IMR-90 (cell line): ENCODE results near the gene ANKUB1. TPM values are rescaled to one million over a fixed set of nuclear protein-coding genes. Genes with fewer than 3 reads are reported as not detected.

Experiments
- ATAC-seq: fragments of 200-7000 bp; cut with Tn5 transposase; 2 replicates; pipeline ENCODE4 v1.9.1; 2020; ENCODE audit warnings: low read depth, mild to moderate bottlenecking, moderate library complexity
- BruUV-seq: library from RNA; stranded (reverse); fragments of 400-500 nt; replicated peaks from 2 replicates; lab custom pipeline; 2021; lab: Mats Ljungman, UMichigan
- CTCF ChIA-PET: fragments of 300-600 bp; formaldehyde crosslinking; extraction: SDS; loops from one replicate; lab custom pipeline; 2021; ENCODE audit warnings: antibody characterized with exemption; lab: Yijun Ruan, JAX
- POLR2A ChIA-PET: fragments of 300-600 bp; sonication (Branson Sonifier 250); formaldehyde crosslinking; loops from one replicate; lab custom pipeline; 2022; ENCODE audit warnings: antibody characterized with exemption; ENCODE audit not compliant: unreplicated experiment; lab: Charles Lee
- DNase-seq: peaks from one replicate; pipeline ENCODE4 v3.0.0; 2013
- H2AFZ ChIP-seq: replicated peaks from 2 replicates; pipeline ENCODE3; 2013; ENCODE audit warnings: low read length, mild to moderate bottlenecking; ENCODE audit not compliant: poor library complexity
- H2AK5ac ChIP-seq: 2 replicates; pipeline ENCODE4 v1.6.1; 2013; ENCODE audit warnings: low read depth, low read length, inconsistent platforms
- H2AK9ac ChIP-seq: replicated peaks from 2 replicates; pipeline ENCODE3; 2013; ENCODE audit warnings: mild to moderate bottlenecking, low read depth, low read length, moderate library complexity; ENCODE audit not compliant: poor library complexity
- H2BK120ac ChIP-seq: 2 replicates; pipeline ENCODE4 v1.6.1; 2013; ENCODE audit warnings: low read depth, low read length, inconsistent platforms
- H2BK15ac ChIP-seq: 3 replicates; pipeline ENCODE4 v1.6.1; 2013; ENCODE audit warnings: low read depth, low read length, inconsistent platforms
- H2BK20ac ChIP-seq: 2 replicates; pipeline ENCODE4 v1.6.1; 2013; ENCODE audit warnings: low read depth, mild to moderate bottlenecking, inconsistent platforms, low read length, moderate library complexity
- H2BK5ac ChIP-seq: 2 replicates; pipeline ENCODE4 v1.6.1; 2013; ENCODE audit warnings: mild to moderate bottlenecking, low read depth, low read length, inconsistent platforms; ENCODE audit not compliant: poor library complexity, severe bottlenecking
- H3K14ac ChIP-seq: replicated peaks from 2 replicates; pipeline ENCODE4 v1.6.1; 2013; ENCODE audit warnings: low read depth, low read length, inconsistent platforms
- H3K18ac ChIP-seq: 2 replicates; pipeline ENCODE4 v1.6.1; 2013; ENCODE audit warnings: low read depth, low read length, control low read depth
- H3K23ac ChIP-seq: 2 replicates; pipeline ENCODE4 v1.6.1; 2013; ENCODE audit warnings: low read depth, low read length, inconsistent platforms
- H3K27ac ChIP-seq: 2 replicates; pipeline ENCODE4 v1.5.1; 2013; ENCODE audit warnings: mild to moderate bottlenecking, control low read depth, low read length; ENCODE audit not compliant: insufficient read depth
- H3K27me3 ChIP-seq: 2 replicates; pipeline ENCODE4 v1.6.1; 2013; ENCODE audit warnings: low read length; ENCODE audit not compliant: control insufficient read depth, insufficient read depth
- H3K36me3 ChIP-seq: 2 replicates; pipeline ENCODE4 v1.6.1; 2013; ENCODE audit warnings: low read length, mixed read lengths; ENCODE audit not compliant: control insufficient read depth, insufficient read depth
- H3K4ac ChIP-seq: 2 replicates; pipeline ENCODE4 v1.6.1; 2013; ENCODE audit warnings: low read depth, low read length, inconsistent platforms
- H3K4me1 ChIP-seq: 2 replicates; pipeline ENCODE4 v1.6.1; 2013; ENCODE audit warnings: low read length, mixed read lengths; ENCODE audit not compliant: control insufficient read depth, insufficient read depth
- H3K4me2 ChIP-seq: 2 replicates; pipeline ENCODE4 v1.6.1; 2013; ENCODE audit warnings: low read depth, mild to moderate bottlenecking, control low read depth, low read length, moderate library complexity
- H3K4me3 ChIP-seq: 2 replicates; pipeline ENCODE4 v1.5.1; 2013; ENCODE audit warnings: low read depth, mild to moderate bottlenecking, control low read depth, low read length, moderate library complexity; ENCODE audit not compliant: insufficient read depth
- H3K56ac ChIP-seq: 2 replicates; pipeline ENCODE4 v1.6.1; 2013; ENCODE audit warnings: low read length, inconsistent platforms; ENCODE audit not compliant: insufficient read depth; ENCODE audit errors: extremely low read depth
- H3K79me1 ChIP-seq, 2 experiments: 2 replicates each; pipeline ENCODE4 v1.6.1; 2013; ENCODE audit warnings: low read length in 2 of 2, inconsistent platforms in 1 of 2, low read depth in 1 of 2
- H3K9ac ChIP-seq: 2 replicates; pipeline ENCODE4 v1.6.1; 2013; ENCODE audit warnings: low read depth, low read length, control low read depth
- H3K9me1 ChIP-seq: 2 replicates; pipeline ENCODE4 v1.6.1; 2013; ENCODE audit warnings: low read length, inconsistent platforms; ENCODE audit not compliant: insufficient read depth
- H3K9me3 ChIP-seq: 2 replicates; pipeline ENCODE4 v1.6.1; 2013; ENCODE audit warnings: low read length; ENCODE audit not compliant: control insufficient read depth, insufficient read depth
- H4K20me1 ChIP-seq: 2 replicates; pipeline ENCODE4 v1.6.1; 2013; ENCODE audit warnings: low read length, inconsistent platforms; ENCODE audit not compliant: insufficient read depth
- H4K5ac ChIP-seq: 2 replicates; pipeline ENCODE4 v1.6.1; 2013; ENCODE audit warnings: mild to moderate bottlenecking, low read depth, low read length, control low read depth
- H4K8ac ChIP-seq, 2 experiments: 2 replicates each; pipeline ENCODE4 v1.6.1; 2013; ENCODE audit warnings: low read depth in 2 of 2, low read length in 2 of 2, control low read depth in 1 of 2, inconsistent platforms in 1 of 2
- H4K91ac ChIP-seq: 2 replicates; pipeline ENCODE4 v1.6.1; 2013; ENCODE audit warnings: low read depth, low read length, inconsistent platforms; ENCODE audit not compliant: insufficient read depth
- BHLHE40 ChIP-seq: fragments of 150-350 bp; IDR thresholded peaks from 2 replicates; pipeline ENCODE4 v1.6.1; 2016; ENCODE audit warnings: mild to moderate bottlenecking, low read depth, low read length
- CEBPB ChIP-seq: IDR thresholded peaks from 2 replicates; pipeline ENCODE4 v1.6.1; 2012; ENCODE audit warnings: low read depth, low read length, improper control_type of control experiment
- CHD1 ChIP-seq: IDR thresholded peaks from 2 replicates; pipeline ENCODE4 v1.6.1; 2012; ENCODE audit warnings: low read depth, low read length, improper control_type of control experiment
- FOS ChIP-seq: fragments of 150-350 bp; IDR thresholded peaks from 2 replicates; pipeline ENCODE4 v1.6.1; 2016; ENCODE audit warnings: low read depth, low read length
- MAFK ChIP-seq: IDR thresholded peaks from 2 replicates; pipeline ENCODE4 v1.6.1; 2012; ENCODE audit warnings: low read depth, low read length, improper control_type of control experiment
- MAZ ChIP-seq: IDR thresholded peaks from 2 replicates; pipeline ENCODE4 v1.6.1; 2012; ENCODE audit warnings: low read depth, mild to moderate bottlenecking, low read length, improper control_type of control experiment, moderate library complexity, borderline replicate concordance
- MXI1 ChIP-seq: IDR thresholded peaks from 2 replicates; pipeline ENCODE4 v1.6.1; 2012; ENCODE audit warnings: low read depth, mild to moderate bottlenecking, low read length, moderate library complexity, borderline replicate concordance
- NFE2L2 ChIP-seq: fragments of 150-350 bp; IDR thresholded peaks from 2 replicates; pipeline ENCODE4 v1.6.1; 2016; ENCODE audit warnings: low read depth, mild to moderate bottlenecking, low read length
- POLR2A ChIP-seq: IDR thresholded peaks from 2 replicates; pipeline ENCODE4 v1.6.1; 2012; ENCODE audit warnings: mild to moderate bottlenecking, low read depth, low read length
- RAD21 ChIP-seq: IDR thresholded peaks from 2 replicates; pipeline ENCODE4 v1.6.1; 2012; ENCODE audit warnings: low read length, improper control_type of control experiment
- RCOR1 ChIP-seq: IDR thresholded peaks from 2 replicates; pipeline ENCODE4 v1.6.1; 2012; ENCODE audit warnings: mild to moderate bottlenecking, low read length, improper control_type of control experiment; ENCODE audit not compliant: insufficient replicate concordance
- RFX5 ChIP-seq: IDR thresholded peaks from 2 replicates; pipeline ENCODE4 v1.8.0; 2012; ENCODE audit warnings: low read depth, mild to moderate bottlenecking, low read length, moderate library complexity
- SMC3 ChIP-seq: fragments of 150-350 bp; IDR thresholded peaks from 2 replicates; pipeline ENCODE4 v1.6.1; 2016; ENCODE audit warnings: low read depth, mild to moderate bottlenecking, antibody characterized with exemption, low read length, moderate library complexity
- WGBS, 2 experiments: methylation state at CpG; one replicate each; pipeline versions ENCODE4 v1.1.5 to v1.1.7; 2013; ENCODE audit warnings: missing lambda C conversion rate in 2 of 2; ENCODE audit not compliant: insufficient read length in 1 of 2; ENCODE audit errors: extremely low coverage in 2 of 2; 5-methylcytosine and 5-hydroxymethylcytosine counted together
- dilution Hi-C: fragments of 300-500 bp; cut with HindIII; formaldehyde crosslinking; loops from one replicate; pipeline ENCODE4 v1.14.3; 2018; ENCODE audit warnings: low sequenced_read_pairs; ENCODE audit not compliant: unreplicated experiment
- in situ Hi-C: fragments of 300-500 bp; cut with MboI; formaldehyde crosslinking; loops from 3 replicates; pipeline ENCODE4 v1.14.3; 2019; ENCODE audit warnings: low sequenced_read_pairs, inconsistent platforms, mixed read lengths
- intact Hi-C: fragments of 100-400 bp; cut with micrococcal nuclease; formaldehyde crosslinking; loops from 2 replicates; pipeline ENCODE4 v1.10.0; 2022
- polyA plus RNA-seq, 3 experiments: library from polyadenylated mRNA; depleted of rRNA; stranded (reverse); fragments of >200 nt; gene quantifications; 2 replicates each; pipeline ENCODE4 v1.2.3, GENCODE V29; 2012; ENCODE audit warnings: low replicate concordance in 1 of 3
- total RNA-seq: library from RNA; depleted of rRNA; stranded (reverse); fragments of >200 nt; gene quantifications from 2 replicates; pipeline ENCODE4 v1.2.3, GENCODE V29; 2012
- TF ChIP-seq, protein P1 (sequence below): fragments of 150-350 bp; IDR thresholded peaks from 2 replicates; pipeline ENCODE4 v1.6.1; 2017; ENCODE audit warnings: mild to moderate bottlenecking, antibody characterized with exemption, low read length, low read depth
- TF ChIP-seq, protein P2 (sequence below): conservative IDR thresholded peaks from 2 replicates; pipeline ENCODE4 v1.5.1; 2012; ENCODE audit warnings: mild to moderate bottlenecking, low read depth, low read length, improper control_type of control experiment

Gene ANKUB1
- total and polyA plus RNA-seq, 2 of the 4 experiments (the other 2 are of a cell fraction): not detected

DNA sequence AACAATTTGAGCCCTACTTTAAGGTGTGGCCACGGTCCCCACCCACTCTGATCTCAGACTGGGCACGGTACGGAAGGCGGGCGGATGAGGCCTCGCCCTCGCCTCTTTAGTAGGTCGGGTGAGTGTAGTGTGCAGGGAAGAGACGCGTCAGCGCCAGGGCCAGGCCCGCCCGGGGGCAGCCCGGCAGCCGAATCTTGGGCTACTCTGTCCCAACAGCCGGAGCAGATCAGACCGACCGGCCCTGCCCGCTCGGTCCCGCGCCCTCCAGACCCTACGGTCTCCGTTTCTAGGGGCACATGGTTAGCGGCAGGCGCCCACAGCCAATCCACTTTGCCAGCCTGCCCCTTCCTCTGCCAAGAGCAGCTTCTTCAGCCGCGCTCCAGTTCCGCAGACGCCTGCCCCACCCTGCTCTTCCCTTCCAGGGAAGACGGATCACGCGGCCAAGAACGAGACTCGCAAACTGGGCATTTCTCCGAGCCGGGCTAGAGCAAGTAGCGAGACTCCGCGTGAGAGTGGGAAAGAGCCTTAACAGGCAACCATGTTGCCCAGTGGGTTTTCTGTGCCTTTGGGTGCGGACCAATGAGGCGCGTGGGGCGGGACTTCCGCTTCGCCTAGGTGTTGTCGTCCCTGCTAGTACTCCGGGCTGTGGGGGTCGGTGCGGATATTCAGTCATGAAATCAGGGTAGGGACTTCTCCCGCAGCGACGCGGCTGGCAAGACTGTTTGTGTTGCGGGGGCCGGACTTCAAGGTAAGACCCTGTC, 20.4 kb upstream of the ANKUB1 start, which contains the start of gene RNF13:
RNF13 (plus strand) TSS at position 610 of the 761 bp plus-strand sequence. CDS start 32,812 bp downstream, outside the sequence.
- Histone ChIP-seq H2BK15ac (peak within 1 kb of the TSS; percentile 57; the same call in 2 of the 3 replicates), H2AFZ (peak within 1 kb of the TSS; percentile 100), H3K36me3 (no peaks in the 10 kb centered on the region), H3K27ac (peak within 1 kb of the TSS; percentile 74), H3K4me2 (peak within 1 kb of the TSS; percentile 96), H3K4me3 (peak within 1 kb of the TSS; percentile 69), H3K23ac (peak within 1 kb of the TSS; percentile 85), H4K20me1 (peaks cover 17% of the 10 kb centered on the region; the same call in 1 of the 2 replicates), H2AK5ac (peak within 1 kb of the TSS; percentile 20), H3K56ac (peak within 1 kb of the TSS; percentile 48; the same call in 1 of the 2 replicates), H4K5ac (peak within 1 kb of the TSS; percentile 60), H3K9me3 (no peaks in the 10 kb centered on the region), H3K14ac (peak within 1 kb of the TSS; percentile 64), H3K79me1 (peaks cover 0 to 42% of the 10 kb centered on the region in 2 experiments; a peak in 3 of 4 replicates), H3K27me3 (no peaks in the 10 kb centered on the region), H3K9ac (peak within 1 kb of the TSS; percentile 68), H4K91ac (peak within 1 kb of the TSS; percentile 71), H2AK9ac (peak within 1 kb of the TSS; percentile 97), H3K18ac (peak within 1 kb of the TSS; percentile 31), H2BK20ac (no peak within 1 kb of the TSS), H4K8ac (peak within 1 kb of the TSS; percentile 76 to 98), H3K9me1 (no peaks in the 10 kb centered on the region), H2BK5ac (peak within 1 kb of the TSS; percentile 61), H3K4me1 (no peaks in the 10 kb centered on the region), H3K4ac (peak within 1 kb of the TSS; percentile 90), H2BK120ac (peak within 1 kb of the TSS; percentile 81)
- ChIA-PET CTCF (interaction anchor here (1.3 to 1.9 kb wide), 2 partner anchors 47 to 60 kb away, joined by 4 read pairs; no protein-coding TSS in a partner anchor), POLR2A (no interaction called here)
- WGBS, 2 experiments: 1% methylated on average over 15 of the region's 56 CpGs; no CpG with 5 or more reads in 1 of the 2 experiments
- ATAC-seq (peak; percentile 95), DNase-seq (peak; percentile 94)
- dilution Hi-C loops (no loop called here), intact Hi-C loops (no loop called here), in situ Hi-C loops (no loop called here)
- BruUV-seq: no TSS peak
- no peak for TF ChIP-seq RAD21
- peak; percentile 21; the same call in 1 of the 2 replicates for TF ChIP-seq MAZ
- no peak; the same call in 1 of the 2 replicates for TF ChIP-seq MXI1
- no peak for TF ChIP-seq CHD1
- TF ChIP-seq POLR2A: peak; percentile 82
- TF ChIP-seq RCOR1: no peak
- no peak for TF ChIP-seq NFE2L2
- TF ChIP-seq, protein P1, sequence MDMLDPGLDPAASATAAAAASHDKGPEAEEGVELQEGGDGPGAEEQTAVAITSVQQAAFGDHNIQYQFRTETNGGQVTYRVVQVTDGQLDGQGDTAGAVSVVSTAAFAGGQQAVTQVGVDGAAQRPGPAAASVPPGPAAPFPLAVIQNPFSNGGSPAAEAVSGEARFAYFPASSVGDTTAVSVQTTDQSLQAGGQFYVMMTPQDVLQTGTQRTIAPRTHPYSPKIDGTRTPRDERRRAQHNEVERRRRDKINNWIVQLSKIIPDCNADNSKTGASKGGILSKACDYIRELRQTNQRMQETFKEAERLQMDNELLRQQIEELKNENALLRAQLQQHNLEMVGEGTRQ: peak; percentile 33; the same call in 1 of the 2 replicates
- no peak for TF ChIP-seq RFX5
- TF ChIP-seq MAFK: no peak
- TF ChIP-seq FOS: peak; percentile 96
- TF ChIP-seq CEBPB: no peak
- no peak for TF ChIP-seq SMC3
- peak; percentile 60 for TF ChIP-seq BHLHE40
- TF ChIP-seq, protein P2, sequence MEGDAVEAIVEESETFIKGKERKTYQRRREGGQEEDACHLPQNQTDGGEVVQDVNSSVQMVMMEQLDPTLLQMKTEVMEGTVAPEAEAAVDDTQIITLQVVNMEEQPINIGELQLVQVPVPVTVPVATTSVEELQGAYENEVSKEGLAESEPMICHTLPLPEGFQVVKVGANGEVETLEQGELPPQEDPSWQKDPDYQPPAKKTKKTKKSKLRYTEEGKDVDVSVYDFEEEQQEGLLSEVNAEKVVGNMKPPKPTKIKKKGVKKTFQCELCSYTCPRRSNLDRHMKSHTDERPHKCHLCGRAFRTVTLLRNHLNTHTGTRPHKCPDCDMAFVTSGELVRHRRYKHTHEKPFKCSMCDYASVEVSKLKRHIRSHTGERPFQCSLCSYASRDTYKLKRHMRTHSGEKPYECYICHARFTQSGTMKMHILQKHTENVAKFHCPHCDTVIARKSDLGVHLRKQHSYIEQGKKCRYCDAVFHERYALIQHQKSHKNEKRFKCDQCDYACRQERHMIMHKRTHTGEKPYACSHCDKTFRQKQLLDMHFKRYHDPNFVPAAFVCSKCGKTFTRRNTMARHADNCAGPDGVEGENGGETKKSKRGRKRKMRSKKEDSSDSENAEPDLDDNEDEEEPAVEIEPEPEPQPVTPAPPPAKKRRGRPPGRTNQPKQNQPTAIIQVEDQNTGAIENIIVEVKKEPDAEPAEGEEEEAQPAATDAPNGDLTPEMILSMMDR: no peak
